SKM-1 treated with dmso at 0.1 percent for 144 hours (cell line): ENCODE measurements around the gene BTBD19.
"Not testable (repeated sequence)": the region's sequence is repeated elsewhere in the genome, so short reads cannot be mapped to it uniquely, and the experiment has no call there.

Experiments used
- DNase-seq: peaks from one replicate; lab custom pipeline; 2025; ENCODE audit not compliant: unreplicated experiment; lab: John Stamatoyannopoulos, UW

The BTBD19 gene

DNA sequence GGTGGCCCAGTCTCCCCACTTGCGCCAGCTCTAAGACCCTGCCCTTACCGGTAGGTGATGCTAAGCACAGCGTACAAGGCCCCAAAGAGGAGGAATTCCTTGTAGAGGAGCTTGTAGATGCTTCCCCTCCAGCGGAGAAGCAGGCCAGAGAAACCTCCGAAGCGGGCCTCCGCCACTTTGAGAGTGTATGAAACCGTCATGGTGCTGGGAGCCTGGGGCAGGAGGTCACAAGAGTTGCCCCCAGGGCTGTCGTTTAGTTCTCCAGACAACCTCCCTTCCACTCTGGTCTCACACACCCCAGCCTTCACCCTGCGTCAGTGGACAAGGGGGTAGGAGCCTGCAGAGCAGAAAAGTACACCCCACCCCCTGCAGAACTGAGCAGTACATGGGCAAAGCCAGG is 20.8 kb upstream of the BTBD19 start:
- DNase-seq: no peak

DNA sequence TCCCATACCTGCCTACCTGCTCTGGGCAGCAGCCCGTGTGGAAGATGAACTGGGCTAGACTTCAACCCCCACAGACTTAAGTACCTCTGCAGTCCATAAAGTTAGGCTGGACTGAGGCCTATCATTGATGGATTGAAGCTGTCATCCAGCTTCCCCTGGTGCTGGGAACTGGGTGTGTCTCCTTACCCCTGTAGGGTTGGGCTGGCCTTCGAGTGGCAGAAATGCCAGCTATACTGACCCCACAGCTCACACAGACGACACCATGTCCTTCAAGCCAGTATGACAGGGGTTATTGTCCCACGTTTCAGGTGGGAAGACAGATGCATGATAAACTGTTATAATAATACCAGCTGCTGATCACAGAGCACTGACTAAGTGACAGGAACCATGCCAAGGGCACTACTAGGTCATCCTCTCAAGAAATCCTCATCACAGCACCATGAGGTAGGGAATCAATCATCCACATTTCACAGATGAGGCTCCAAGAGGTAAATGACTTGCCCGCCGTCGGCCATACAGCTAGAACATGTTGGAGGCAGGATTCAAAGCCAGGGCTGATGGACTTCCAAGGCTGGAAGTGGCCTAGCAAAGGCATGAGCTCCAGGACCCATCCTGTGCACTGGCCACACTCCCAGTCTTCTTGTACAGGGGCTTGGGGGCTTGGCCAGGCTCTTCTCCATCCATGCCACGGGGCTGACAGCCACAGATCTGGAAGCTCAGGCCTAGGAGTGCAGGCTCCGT is 20.0 kb upstream of the BTBD19 start, which contains the start of gene BEST4:
Gene BEST4 (minus strand): TSS at position 51 of the 741 bp plus-strand sequence. CDS start 465 bp downstream, outside the sequence.
- DNase-seq: no peak

DNA sequence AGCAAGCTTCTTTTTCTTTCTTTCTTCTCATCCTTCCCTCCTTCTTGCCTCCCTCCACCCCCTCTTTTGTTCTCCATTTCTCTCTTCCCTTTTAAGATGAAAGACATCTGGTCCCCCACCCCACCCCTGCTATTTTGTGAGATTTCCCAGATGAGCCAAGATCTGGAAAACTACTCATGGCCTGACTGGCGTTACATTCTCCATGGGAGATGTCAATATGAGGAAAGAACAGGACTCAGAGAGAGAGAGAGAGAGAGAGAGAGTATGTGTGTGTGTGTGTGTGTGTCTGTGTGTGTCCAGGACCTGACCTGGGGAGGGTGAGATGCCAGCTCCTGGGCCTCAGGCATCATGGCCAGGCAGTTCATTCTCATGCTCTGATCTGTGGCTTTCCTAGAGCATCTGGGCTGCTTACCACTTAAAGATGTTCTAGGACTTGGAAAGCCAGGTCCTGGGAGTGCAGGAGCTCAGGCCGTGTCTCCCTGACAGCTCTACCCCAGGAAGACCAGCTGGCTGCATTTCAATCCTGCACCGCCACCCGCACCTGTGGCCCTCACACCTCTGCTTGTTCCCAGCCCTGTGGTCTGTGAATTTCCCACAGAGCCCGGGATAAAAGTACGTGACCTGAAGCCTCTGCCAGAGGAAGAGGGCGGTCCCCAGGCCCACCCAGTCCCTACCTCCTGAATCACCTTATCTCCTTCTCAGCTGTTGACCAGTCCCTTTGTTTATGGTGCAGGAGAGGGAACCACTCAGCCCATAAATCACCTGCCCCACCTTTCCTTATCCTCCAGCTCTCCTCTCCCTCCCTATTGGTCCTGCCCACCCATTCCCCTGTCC is 17.1 kb upstream of the BTBD19 start:
- no peak for DNase-seq

DNA sequence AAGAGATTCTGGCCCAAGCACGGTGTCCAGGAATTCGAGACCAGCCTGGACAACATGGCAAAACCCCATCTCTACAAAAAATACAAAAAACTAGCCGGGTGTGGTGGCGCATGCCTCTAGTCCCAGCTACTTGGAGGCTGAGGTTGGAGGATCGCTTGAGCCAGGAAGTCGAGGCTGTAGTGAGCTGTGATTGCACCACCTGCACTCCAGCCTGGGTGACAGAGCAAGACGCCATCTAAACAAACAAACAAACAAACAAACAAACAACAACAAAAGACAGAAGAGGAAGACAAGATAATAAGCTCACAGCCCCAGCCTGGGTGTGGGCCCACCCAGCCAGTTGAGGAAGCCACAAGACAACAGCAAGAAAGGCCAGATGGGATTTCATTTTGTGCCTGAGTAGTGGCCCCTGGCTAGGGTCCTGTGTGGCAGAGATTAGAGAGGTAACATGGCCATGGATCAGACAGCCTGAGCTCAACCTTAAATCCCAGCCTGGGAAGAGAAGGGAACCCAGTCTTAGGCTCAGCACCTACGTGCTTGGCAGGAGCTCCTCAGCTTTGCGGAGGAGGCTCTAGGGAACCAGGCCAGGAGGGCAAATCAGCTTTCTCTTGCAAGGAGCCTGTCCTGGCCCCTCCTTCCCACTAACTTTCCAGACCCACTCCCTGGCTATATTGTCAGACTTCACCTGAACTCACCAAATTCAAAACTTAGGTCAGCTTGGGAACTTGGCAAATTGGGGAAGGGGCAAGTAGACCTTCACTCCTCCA is 15.4 kb upstream of the BTBD19 start:
- no peak for DNase-seq

DNA sequence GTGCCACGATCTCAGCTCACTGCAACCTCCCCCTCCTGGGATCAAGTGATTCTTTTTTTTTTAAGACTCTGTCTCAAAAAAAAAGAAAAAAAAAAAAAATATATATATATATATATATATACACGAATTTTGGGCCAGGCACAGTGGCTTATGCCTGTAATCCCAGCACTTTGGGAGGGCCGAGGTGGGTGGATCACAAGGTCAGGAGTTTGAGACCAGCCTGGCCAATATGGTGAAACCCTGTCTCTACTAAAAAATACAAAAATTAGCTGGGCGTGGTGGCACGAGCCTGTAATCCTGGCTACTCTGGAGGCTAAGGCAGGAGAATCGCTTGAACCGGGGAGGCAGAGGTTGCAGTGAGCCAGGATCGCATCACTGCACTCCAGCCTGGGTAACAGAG is 10.4 kb upstream of the BTBD19 start:
- DNase-seq: not testable (repeated sequence)

DNA sequence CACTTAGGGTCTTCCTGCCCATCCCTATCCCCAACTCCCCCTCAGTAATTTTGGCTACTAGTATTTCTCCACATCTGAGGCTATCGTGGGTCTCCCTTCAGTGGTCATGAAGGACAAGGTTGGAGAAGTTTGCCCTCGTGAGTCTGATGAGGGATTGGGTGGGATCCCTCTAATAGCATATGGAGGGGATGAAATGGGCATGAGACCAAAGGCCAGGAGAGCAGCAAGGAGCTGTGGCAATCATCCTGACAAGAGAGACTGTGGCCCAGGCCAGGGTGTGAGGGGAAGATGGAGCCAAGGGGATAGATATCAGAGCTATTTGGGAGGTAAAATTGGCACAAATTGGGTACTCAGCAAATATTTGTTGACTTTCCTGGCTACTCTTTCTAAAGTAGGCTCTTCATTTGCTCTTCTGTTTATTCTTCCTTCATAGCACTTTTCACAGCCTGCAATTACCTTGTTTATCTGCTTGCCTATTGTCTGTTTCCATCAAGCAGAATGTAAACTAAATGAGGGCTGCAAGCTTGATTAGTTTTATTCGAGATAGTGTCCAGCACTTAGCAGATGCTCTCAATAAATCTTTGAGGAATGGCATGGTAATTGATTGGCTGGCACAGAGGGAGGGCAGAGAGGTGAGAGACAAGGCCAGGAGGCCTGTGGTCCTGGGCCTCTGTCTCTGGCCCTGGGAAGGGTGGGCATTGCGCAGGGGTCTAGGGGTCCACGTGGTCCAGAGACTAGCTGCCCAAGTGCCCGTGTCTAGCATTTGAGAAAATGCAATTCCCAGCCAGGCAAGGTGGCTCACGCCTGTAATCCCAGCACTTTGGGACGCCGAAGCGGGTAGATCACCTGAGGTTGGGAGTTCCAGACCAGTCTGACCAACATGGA is 9.6 kb upstream of the BTBD19 start:
- no peak for DNase-seq

DNA sequence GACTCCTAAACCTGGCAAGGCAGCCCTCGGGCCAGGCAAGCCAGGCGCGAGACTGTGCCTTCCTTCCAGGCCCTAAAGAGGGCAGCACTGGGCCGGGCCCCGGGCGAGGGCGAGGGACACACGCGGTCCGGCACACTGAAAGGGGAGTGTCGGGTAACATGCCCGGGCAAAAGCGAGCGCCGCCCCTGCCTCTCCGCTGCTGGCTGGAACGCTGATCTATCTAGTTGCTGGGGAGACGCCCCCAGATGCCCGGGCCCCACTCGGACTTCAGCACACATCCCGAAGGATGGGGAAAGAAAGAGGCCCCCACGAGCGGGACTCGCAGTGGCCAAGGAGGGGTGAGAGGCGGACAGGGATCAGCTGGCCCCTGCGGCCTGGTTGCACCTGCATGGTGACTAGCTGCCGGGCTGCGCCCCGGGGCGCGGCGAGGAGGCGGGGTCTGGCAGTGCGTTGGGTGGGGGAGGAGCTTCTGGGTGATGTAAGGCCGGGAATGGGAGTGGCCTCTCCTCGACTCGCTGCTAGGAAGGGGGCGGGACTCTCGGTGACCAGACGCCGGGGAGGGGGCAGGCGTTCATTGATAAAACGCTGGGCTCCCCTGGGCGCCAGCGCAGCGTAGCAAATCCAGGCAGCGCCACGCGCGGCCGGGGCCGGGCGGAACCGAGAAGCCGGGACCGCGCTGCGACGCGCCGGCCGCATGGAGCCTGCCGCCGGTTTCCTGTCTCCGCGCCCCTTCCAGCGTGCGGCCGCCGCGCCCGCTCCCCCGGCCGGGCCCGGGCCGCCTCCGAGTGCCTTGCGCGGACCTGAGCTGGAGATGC is 8.3 kb upstream of the BTBD19 start, which contains the start of gene PLK3:
Gene PLK3 (plus strand): TSS at position 608 of the 815 bp plus-strand sequence. CDS start 87 bp downstream, at position 695.
- DNase-seq: peak; percentile 97

DNA sequence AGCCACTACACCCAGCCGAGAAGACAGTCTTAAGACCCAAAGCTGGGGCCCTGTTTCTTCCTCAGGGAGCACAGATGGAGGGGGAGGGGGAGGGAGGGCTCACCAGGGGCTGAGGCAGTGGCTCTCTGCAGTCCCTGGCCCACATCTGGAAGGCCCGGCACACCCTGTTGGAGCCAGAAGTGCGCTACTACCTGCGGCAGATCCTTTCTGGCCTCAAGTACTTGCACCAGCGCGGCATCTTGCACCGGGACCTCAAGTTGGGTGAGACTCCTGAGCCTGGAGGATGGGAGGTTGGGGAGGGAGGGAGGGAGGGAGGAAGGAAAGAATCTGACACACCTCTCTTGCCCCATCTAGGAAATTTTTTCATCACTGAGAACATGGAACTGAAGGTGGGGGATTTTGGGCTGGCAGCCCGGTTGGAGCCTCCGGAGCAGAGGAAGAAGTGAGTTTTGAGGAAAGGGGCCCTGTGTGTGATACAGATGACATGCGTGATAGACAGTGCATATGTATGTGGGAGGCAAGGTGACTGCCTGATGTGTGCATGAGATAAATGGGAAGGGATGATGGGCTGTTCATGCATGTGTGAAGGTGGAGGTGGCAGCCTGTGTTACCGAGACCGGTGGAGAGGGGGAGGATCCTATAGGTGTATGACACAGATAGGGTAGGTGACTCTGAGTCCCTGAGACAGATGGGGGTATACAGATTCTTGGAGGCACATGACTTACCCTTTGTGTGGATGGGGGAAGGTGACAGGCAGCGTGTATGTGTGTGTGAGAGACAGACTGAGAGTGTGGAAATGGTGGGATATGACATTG is 6.6 kb upstream of the BTBD19 start:
- DNase-seq: no peak

DNA sequence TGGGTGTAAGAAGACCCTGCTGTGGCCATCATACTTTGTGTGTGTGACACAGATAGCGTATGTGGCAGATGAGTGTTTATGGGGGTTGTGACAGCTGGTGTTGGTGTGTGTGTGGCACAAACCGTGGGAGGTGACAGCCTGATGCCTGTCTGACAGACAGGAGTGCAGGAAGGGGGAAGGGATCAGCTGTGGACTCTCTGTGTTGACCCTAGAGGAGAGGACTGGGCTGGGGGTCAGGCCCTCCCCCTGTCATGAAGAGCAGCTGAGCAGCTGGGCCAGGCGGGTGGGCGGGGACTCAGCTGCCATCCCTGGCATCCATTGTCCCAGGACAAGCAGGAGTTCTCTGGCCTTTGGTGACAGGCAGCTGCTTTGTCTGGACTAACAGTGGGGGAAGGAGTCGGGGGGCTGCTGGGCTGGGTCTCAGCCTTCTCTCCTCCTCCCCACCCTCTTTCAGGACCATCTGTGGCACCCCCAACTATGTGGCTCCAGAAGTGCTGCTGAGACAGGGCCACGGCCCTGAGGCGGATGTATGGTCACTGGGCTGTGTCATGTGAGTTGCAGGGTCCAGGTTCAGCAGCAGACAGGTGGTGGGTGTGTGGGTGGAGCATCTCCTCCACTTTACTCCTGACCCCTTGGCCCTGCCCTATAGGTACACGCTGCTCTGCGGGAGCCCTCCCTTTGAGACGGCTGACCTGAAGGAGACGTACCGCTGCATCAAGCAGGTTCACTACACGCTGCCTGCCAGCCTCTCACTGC is 5.8 kb upstream of the BTBD19 start:
- no peak for DNase-seq

DNA sequence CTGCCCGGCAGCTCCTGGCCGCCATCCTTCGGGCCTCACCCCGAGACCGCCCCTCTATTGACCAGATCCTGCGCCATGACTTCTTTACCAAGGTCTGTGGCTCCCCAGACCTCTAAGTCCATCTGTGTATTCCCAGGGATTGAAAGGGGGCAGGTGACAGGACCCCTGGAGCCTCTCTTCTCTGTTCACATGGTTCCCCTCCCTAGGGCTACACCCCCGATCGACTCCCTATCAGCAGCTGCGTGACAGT is 5.3 kb upstream of the BTBD19 start:
- DNase-seq: no peak

DNA sequence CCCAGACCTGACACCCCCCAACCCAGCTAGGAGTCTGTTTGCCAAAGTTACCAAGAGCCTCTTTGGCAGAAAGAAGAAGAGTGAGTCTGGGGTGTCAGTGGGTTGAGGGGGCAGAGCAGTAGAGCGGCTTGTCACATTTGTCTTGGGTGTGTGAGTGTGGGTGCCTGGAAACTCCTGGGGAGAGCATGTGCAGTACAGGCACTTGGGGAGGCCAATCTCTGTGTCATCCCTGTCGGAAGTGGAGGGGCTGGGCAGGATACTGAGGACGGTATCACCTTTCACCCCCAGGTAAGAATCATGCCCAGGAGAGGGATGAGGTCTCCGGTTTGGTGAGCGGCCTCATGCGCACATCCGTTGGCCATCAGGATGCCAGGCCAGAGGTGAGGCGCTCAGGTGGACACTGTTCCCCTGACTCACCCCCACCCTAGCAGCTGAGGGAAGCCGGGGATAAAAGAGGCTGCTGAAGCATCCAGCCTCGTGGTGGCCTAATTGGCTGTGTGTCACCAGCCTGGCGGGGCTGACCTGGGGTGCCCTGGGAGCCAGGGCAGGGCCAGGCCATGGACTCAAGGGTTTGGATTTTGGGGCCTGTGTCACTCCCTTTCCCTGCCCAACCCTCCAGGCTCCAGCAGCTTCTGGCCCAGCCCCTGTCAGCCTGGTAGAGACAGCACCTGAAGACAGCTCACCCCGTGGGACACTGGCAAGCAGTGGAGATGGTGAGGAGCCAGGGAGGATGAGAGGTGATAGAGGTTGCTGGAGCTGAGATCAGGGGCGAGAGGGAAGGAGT is 4.8 kb upstream of the BTBD19 start:
- DNase-seq: no peak

DNA sequence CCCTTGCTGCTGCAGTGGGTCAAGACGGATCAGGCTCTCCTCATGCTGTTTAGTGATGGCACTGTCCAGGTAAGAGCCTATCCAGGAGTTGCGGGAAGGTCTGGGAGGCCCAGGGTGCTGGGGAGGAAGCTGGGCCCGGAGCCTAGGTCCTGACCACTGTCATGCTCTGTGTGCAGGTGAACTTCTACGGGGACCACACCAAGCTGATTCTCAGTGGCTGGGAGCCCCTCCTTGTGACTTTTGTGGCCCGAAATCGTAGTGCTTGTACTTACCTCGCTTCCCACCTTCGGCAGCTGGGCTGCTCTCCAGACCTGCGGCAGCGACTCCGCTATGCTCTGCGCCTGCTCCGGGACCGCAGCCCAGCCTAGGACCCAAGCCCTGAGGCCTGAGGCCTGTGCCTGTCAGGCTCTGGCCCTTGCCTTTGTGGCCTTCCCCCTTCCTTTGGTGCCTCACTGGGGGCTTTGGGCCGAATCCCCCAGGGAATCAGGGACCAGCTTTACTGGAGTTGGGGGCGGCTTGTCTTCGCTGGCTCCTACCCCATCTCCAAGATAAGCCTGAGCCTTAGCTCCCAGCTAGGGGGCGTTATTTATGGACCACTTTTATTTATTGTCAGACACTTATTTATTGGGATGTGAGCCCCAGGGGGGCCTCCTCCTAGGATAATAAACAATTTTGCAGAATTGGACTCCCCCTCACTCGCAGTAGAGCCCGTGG is 2.9 kb upstream of the BTBD19 start:
- no peak for DNase-seq

DNA sequence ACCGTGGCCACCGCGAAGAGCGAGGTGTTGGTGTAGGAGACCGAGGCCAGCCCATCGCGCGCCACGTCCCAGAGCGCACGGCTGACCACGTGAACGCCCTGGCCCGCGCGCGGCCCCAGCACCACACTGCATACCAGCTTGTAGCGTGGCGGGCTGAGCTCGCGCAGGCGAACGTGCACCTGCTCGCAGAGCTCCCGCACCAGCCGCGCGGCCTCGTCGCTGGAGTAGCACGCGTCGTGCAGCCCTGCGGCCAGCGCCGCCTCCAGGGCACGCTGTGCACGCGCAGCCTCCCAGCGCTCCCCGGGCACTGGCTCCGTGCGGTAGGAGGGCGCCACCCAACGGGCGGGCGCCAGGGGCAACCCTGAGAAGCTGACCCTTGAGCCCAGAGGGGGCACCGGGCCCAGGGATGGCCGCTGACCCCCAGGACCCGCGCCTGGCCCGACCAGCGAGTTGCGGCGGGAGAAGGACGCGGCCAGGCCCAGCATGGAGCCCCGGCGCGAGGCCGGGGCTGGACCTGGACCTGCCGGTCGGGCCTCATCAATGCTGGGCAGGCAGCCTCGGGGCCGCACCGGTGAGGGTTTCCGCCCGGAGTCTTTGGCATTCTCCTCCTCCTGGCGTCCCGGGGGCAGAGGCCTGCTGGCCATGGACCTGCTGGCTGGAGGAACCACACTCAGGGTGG is 2.2 kb upstream of the BTBD19 start:
- no peak for DNase-seq

DNA sequence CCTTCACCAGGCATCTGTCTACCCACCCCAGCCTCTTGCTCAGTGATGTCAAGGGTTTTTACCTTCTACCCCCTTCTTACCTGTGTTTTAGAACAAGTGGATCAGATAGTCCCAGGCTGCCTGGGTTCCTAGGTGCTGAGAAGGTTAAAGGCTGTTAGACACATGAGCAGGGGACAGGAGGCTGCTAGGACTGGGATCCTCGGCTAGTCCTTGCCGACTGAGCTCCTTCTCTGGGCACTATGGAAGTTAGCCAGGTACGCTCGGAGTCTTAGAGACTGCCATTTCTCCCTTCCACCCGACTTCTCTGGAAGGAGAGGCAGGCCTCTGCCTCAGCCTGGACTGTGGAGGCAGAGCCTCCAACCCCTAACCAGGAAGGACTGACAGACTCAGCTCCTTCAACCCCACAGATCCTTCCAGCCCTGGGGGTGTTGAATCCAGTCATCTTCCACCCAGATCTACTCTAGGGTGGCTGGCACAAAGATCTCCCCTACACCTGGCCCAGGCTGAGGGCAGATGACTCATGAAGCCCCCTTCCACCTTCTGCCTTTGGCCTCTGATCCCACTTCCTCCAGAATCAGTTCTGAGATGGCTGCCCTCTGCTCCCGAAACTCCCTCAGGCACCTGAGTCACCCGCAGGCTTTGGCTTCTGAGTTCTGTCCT is 1.5 kb upstream of the BTBD19 start, which contains the start of gene DYNLT4:
Gene DYNLT4 (minus strand): TSS at position 648 of the 660 bp plus-strand sequence. CDS start 683 bp downstream, outside the sequence.
- no peak for DNase-seq

DNA sequence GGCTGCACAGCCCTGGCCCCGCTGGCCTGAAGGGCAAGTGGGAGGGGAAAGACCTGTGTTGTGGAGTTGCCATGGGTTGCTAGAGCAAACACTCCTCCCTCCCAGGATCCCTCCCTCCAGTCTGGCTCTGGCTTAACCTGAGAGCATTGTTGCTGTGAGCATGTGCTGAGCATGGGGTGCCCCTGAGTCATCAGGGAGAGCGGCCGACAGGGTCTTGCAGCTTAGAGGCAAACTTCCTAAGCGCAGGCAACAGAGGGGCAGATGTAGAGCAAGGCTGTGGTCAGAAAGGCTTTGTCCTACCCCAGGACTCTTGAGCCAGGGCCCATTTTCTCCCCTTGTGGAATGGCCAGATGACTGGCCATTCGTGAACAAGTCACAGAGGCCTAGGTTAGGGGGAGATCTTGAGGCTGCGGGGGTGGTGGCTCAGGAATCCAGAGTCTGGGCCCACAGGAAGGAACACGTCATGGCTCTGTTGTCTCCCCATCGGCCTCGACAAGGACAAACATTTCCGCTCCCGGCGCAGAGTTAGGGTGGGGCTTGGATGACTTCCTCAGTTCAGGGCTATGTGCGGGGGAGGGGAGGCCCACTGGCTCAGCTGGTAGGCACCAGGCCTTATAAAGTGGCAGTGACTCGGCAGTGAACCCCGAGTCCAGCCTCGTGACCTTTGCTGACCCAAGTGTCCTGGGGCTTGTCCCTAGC is 810 bp upstream of the BTBD19 start:
- DNase-seq: peak; percentile 92
